K562 (cell line): ENCODE measurements around the gene TRPC1. TPM values are rescaled to one million over a fixed set of nuclear protein-coding genes. Genes with fewer than 3 reads are reported as not detected.

Source experiments
- ATAC-seq: fragments of 200-7000 bp; cut with Tn5 transposase; 3 replicates; pipeline ENCODE4 v1.9.1; 2020; ENCODE audit warnings: moderate library complexity
- BruUV-seq: library from RNA; stranded (reverse); fragments of 400-500 nt; replicated peaks from 2 replicates; lab custom pipeline; 2021; lab: Mats Ljungman, UMichigan
- CTCF ChIA-PET: fragments of 300-600 bp; formaldehyde crosslinking; extraction: SDS; loops from one replicate; lab custom pipeline; 2021; ENCODE audit warnings: low intra/inter-chr PET ratio; lab: Yijun Ruan, JAX
- POLR2A ChIA-PET: fragments of 300-600, 350-650 bp; sonication (Branson Sonifier 250); formaldehyde crosslinking; extraction: SDS; loops from one replicate; lab custom pipeline; 2021; ENCODE audit warnings: antibody characterized with exemption, inconsistent platforms; lab: Yijun Ruan, JAX
- DNase-seq, 4 experiments: peaks; one replicate each; pipeline versions ENCODE4 v3.0.0 to v3.0.0-alpha.2; 2011 to 2018; ENCODE audit warnings: low spot score in 3 of 4, mixed read lengths in 3 of 4; ENCODE audit errors: extremely low read depth in 1 of 4
- FAIRE-seq: peaks from 2 replicates; lab custom pipeline; 2011; peaks lifted over from hg19 to GRCh38; lab: Jason Lieb, UNC
- H2AFZ ChIP-seq: 2 replicates; pipeline ENCODE4 v1.6.0; 2011; ENCODE audit warnings: low read depth, low read length, control low read depth, inconsistent platforms
- H3K27ac ChIP-seq: fragments of 200-600 bp; 3 replicates; pipeline ENCODE4 v1.8.0; 2011; ENCODE audit warnings: low read depth, mild to moderate bottlenecking, control low read depth, inconsistent platforms, low read length, moderate library complexity, mixed read lengths; ENCODE audit errors: extremely low read depth
- H3K27me3 ChIP-seq, 2 experiments: fragments of 300-600 bp in 1 of 2; 2 replicates in 1 of 2; 3 replicates in 1 of 2; pipeline versions ENCODE4 v1.6.0 to v1.8.0; 2011; ENCODE audit warnings: inconsistent platforms in 2 of 2, low read length in 2 of 2, mild to moderate bottlenecking in 1 of 2, mixed read lengths in 1 of 2, moderate library complexity in 1 of 2; ENCODE audit not compliant: control insufficient read depth in 2 of 2, insufficient read depth in 2 of 2
- H3K36me3 ChIP-seq: fragments of 300-600 bp; 3 replicates; pipeline ENCODE4 v1.8.0; 2011; ENCODE audit warnings: mild to moderate bottlenecking, low read length, inconsistent platforms; ENCODE audit not compliant: control insufficient read depth, insufficient read depth
- H3K4me1 ChIP-seq, 2 experiments: fragments of 200-600 bp in 1 of 2; replicated peaks in 1 of 2; 2 replicates in 1 of 2; 3 replicates in 1 of 2; pipeline versions ENCODE4 v1.5.1 to v1.8.0; 2011; ENCODE audit warnings: inconsistent platforms in 2 of 2, low read length in 2 of 2, mild to moderate bottlenecking in 1 of 2, mixed read lengths in 1 of 2, moderate library complexity in 1 of 2; ENCODE audit not compliant: control insufficient read depth in 2 of 2, insufficient read depth in 2 of 2
- H3K4me2 ChIP-seq: 2 replicates; pipeline ENCODE4 v1.6.1; 2011; ENCODE audit warnings: low read length, control low read depth, inconsistent platforms, mixed read lengths; ENCODE audit not compliant: insufficient read depth
- H3K4me3 ChIP-seq: fragments of 200-600 bp; sonication (generic), shearing (Covaris generic); 2 replicates; pipeline ENCODE4 v1.5.1; 2016; ENCODE audit warnings: control low read depth, inconsistent platforms
- H3K79me2 ChIP-seq: fragments of 200-600 bp; 3 replicates; pipeline ENCODE4 v1.8.0; 2011; ENCODE audit warnings: low read length, inconsistent platforms; ENCODE audit not compliant: control insufficient read depth, insufficient read depth
- H3K9ac ChIP-seq, 2 experiments: 2 replicates each; pipeline versions ENCODE4 v1.6.0 to v1.6.1; 2011; ENCODE audit warnings: low read depth in 2 of 2, low read length in 2 of 2, control low read depth in 1 of 2, inconsistent platforms in 1 of 2, mild to moderate bottlenecking in 1 of 2, mixed read lengths in 1 of 2; ENCODE audit not compliant: insufficient read depth in 1 of 2
- H3K9me1 ChIP-seq: one replicate; pipeline ENCODE4 v1.6.0; 2011; ENCODE audit warnings: inconsistent platforms, mild to moderate bottlenecking, low read length, moderate library complexity; ENCODE audit not compliant: control insufficient read depth, insufficient read depth
- H3K9me3 ChIP-seq: replicated peaks from 2 replicates; pipeline ENCODE4 v1.5.1; 2011; ENCODE audit warnings: low read depth, low read length, inconsistent platforms; ENCODE audit not compliant: control insufficient read depth, insufficient read depth
- H4K20me1 ChIP-seq: replicated peaks from 2 replicates; pipeline ENCODE4 v1.6.1; 2011; ENCODE audit warnings: low read length, inconsistent platforms, mixed read lengths; ENCODE audit not compliant: control insufficient read depth, insufficient read depth
- CBFA2T2 ChIP-seq: fragments of 450-650 bp; conservative IDR thresholded peaks from 2 replicates; pipeline ENCODE4 v1.6.1; 2017; ENCODE audit warnings: mild to moderate bottlenecking
- CBX3 ChIP-seq, 2 experiments: IDR thresholded peaks; 1 replicate in 1 of 2; 2 replicates in 1 of 2; pipeline ENCODE4 v1.6.1; 2012; ENCODE audit warnings: inconsistent platforms in 2 of 2, low read length in 2 of 2, borderline replicate concordance in 1 of 2, control low read depth in 1 of 2
- CBX5 ChIP-seq: IDR thresholded peaks from 2 replicates; pipeline ENCODE4 v1.6.1; 2014; ENCODE audit warnings: low read depth, borderline replicate concordance
- CSDE1 ChIP-seq, 2 experiments: fragments of 450-650 bp; IDR thresholded peaks; 2 replicates each; pipeline ENCODE4 v1.6.1; 2016; ENCODE audit warnings: mild to moderate bottlenecking in 1 of 2
- NFXL1 ChIP-seq: fragments of 450-650 bp; formaldehyde crosslinking; IDR thresholded peaks from 2 replicates; pipeline ENCODE4 v1.4.0; 2021; ENCODE audit warnings: mild to moderate bottlenecking
- PHTF2 ChIP-seq: fragments of 250-450 bp; sonication (Bioruptor Pico); IDR thresholded peaks from 2 replicates; pipeline ENCODE4 v1.5.0; 2021; ENCODE audit warnings: mild to moderate bottlenecking
- SPI1 ChIP-seq: IDR thresholded peaks from 2 replicates; pipeline ENCODE4 v1.6.1; 2011; ENCODE audit warnings: low read depth, low read length, control low read depth, borderline replicate concordance
- TRIM24 ChIP-seq, 2 experiments: fragments of 450-650 bp; IDR thresholded peaks; 2 replicates each; pipeline ENCODE4 v1.6.1; 2016
- TRIM28 ChIP-seq: fragments of 450-650 bp; IDR thresholded peaks from 2 replicates; pipeline ENCODE4 v1.6.1; 2017
- WGBS: fragments of 100-300 bp; shearing (Covaris generic); methylation state at CpG from one replicate; pipeline ENCODE4 v1.1.6; 2016; ENCODE audit warnings: low coverage, mixed read lengths; ENCODE audit not compliant: insufficient coverage; ENCODE audit errors: missing lambda C conversion rate; 5-methylcytosine and 5-hydroxymethylcytosine counted together
- in situ Hi-C: fragments of 300-500 bp; cut with MboI; formaldehyde crosslinking; loops from 4 replicates; pipeline ENCODE4 v1.15.0; 2018; ENCODE audit warnings: inconsistent platforms, mixed read lengths
- intact Hi-C: fragments of 100-400 bp; cut with micrococcal nuclease; formaldehyde crosslinking; loops from 2 replicates; pipeline ENCODE4 v1.14.2; 2022
- polyA plus RNA-seq, 8 experiments: library from polyadenylated mRNA; depleted of rRNA in 4 of 8; stranded (reverse) in 5 of 8; unstranded in 3 of 8; fragments of >200 nt; fragmentation: Nextera tagmentation in 2 of 8; fragmentation: Illumina TruSeq in 1 of 8; extraction: Ambion mirVana in 2 of 8; extraction: Trizol in 1 of 8; gene quantifications; 2 replicates each; pipeline versions ENCODE4 v1.2.1 to v1.2.3, GENCODE V29; 2011 to 2014; ENCODE audit warnings: inconsistent platforms in 1 of 8, missing spikeins in 1 of 8
- total RNA-seq, 7 experiments: library from RNA; depleted of rRNA in 6 of 7; stranded (reverse); fragments of >200 nt in 6 of 7; fragmentation: Illumina TruSeq in 2 of 7; extraction: Trizol in 2 of 7; gene quantifications; 2 replicates each; pipeline versions ENCODE4 v1.2.1 to v1.2.3, GENCODE V29; 2011 to 2021; ENCODE audit warnings: low replicate concordance in 1 of 7

The TRPC1 gene
- total and polyA plus RNA-seq, 9 of the 15 experiments (the other 6 are each of a cell fraction or from before 2014, with no cell fraction given) = 1.4 to 6.5 (median 3.0) TPM

- H3K27me3 ChIP-seq = no peaks in the 10 kb centered on the region
- H3K9ac ChIP-seq = no peak overlapping the region
- ATAC-seq (no peak), DNase-seq (no peak), FAIRE-seq (no peak)
- no peaks in the 10 kb centered on the region for H3K9me3 ChIP-seq
- H3K4me1 ChIP-seq = no peaks in the 10 kb centered on the region
- no peaks in the 10 kb centered on the region for H3K79me2 ChIP-seq
- H3K36me3 ChIP-seq = no peaks in the 10 kb centered on the region
- H3K4me3 ChIP-seq = no peak overlapping the region
- TF ChIP-seq TRIM24 (IDR thresholded peaks at IDR 0.05) = peak in 1 of 2 experiments; percentile 46; a peak in 1 of 4 replicates
- TF ChIP-seq PHTF2 = no peak
- TF ChIP-seq CBFA2T2 = no peak
- no peak for TF ChIP-seq NFXL1 (CRISPR knock-in tag)
- TF ChIP-seq TRIM28 = peak; percentile 77
- peak in 1 of 2 experiments; percentile 77; a peak in 1 of 3 replicates for TF ChIP-seq CBX3 (IDR thresholded peaks at IDR 0.05; ENCODE audit: borderline replicate concordance in 1 of 2, low read length in 2 of 2)
- TF ChIP-seq CBX5 = 0 out of 2 replicates have a peak, but pooled peaks have one; percentile 54
- TF ChIP-seq, all 486 proteins: peak for 4
- H4K20me1 ChIP-seq = no peaks in the 10 kb centered on the region
- H2AFZ ChIP-seq = no peak overlapping the region
- 36% methylated on average over 1 of the region's 1 CpG for WGBS
- no peak overlapping the region for H3K27ac ChIP-seq
- H3K4me2 ChIP-seq = no peak overlapping the region
- in situ Hi-C loops (no loop called here), intact Hi-C loops (no loop called here)
- ChIA-PET CTCF (no interaction called here), POLR2A (no interaction called here)
- no peaks in the 10 kb centered on the region for H3K9me1 ChIP-seq
- no TSS peak for BruUV-seq
Observed at GRCh38 chr3:142795332-142795731, 71.5 kb downstream of the TRPC1 start.

- Histone ChIP-seq H3K36me3 (no peaks in the 10 kb centered on the region), H3K27ac (0 out of 3 replicates have a peak overlapping the region, but pooled peaks have one; percentile 10), H2AFZ (no peak overlapping the region), H3K9ac (no peak overlapping the region), H3K4me1 (no peaks in the 10 kb centered on the region), H3K4me2 (no peak overlapping the region), H3K4me3 (no peak overlapping the region), H3K9me3 (no peaks in the 10 kb centered on the region), H3K79me2 (no peaks in the 10 kb centered on the region), H3K9me1 (no peaks in the 10 kb centered on the region), H3K27me3 (no peaks in the 10 kb centered on the region), H4K20me1 (no peaks in the 10 kb centered on the region)
- FAIRE-seq (peak; percentile 46), ATAC-seq (no peak; the same call in 2 of the 3 replicates), DNase-seq (no peak)
- no peak for TF ChIP-seq CSDE1 (IDR thresholded peaks at IDR 0.05)
- TF ChIP-seq SPI1 = peak; percentile 82; the same call in 1 of the 2 replicates
- in situ Hi-C loops (no loop called here), intact Hi-C loops (no loop called here)
- CTCF ChIA-PET = no interaction called here
- POLR2A ChIA-PET = interaction anchor here (1.0 to 2.1 kb wide), 3 partner anchors 9 to 218 kb away, joined by 4 to 11 read pairs (median 5); partner anchors contain the start of gene ATR
- BruUV-seq = no TSS peak
- 8% methylated on average over 2 of the region's 2 CpGs for WGBS
Observed at GRCh38 chr3:142796823-142797222, 73.0 kb downstream of the TRPC1 start.
